ENCODE data around the gene MTAP.

DNA sequence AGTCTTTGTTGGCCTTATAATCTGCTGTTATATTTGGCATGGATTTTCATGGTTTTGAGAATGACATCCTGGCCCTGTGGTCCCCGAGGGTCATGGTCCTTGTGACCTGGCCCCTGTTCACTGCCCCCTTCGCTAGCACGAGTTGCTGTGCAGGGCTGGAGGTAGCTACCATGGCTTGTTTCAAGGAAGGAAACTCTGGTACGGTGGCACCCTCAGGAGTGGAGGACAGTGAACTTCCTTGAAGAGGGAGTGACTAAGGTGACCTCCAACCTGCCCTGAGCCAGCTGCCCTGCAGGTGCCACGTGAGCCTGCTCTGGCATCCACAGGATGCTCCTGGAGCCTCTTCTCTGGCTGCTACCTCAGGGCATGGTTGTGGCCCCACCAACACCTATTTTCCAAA is 62.1 kb downstream of the MTAP start:
- TF ChIP-seq, protein P1, sequence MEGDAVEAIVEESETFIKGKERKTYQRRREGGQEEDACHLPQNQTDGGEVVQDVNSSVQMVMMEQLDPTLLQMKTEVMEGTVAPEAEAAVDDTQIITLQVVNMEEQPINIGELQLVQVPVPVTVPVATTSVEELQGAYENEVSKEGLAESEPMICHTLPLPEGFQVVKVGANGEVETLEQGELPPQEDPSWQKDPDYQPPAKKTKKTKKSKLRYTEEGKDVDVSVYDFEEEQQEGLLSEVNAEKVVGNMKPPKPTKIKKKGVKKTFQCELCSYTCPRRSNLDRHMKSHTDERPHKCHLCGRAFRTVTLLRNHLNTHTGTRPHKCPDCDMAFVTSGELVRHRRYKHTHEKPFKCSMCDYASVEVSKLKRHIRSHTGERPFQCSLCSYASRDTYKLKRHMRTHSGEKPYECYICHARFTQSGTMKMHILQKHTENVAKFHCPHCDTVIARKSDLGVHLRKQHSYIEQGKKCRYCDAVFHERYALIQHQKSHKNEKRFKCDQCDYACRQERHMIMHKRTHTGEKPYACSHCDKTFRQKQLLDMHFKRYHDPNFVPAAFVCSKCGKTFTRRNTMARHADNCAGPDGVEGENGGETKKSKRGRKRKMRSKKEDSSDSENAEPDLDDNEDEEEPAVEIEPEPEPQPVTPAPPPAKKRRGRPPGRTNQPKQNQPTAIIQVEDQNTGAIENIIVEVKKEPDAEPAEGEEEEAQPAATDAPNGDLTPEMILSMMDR (IDR thresholded peaks at IDR 0.05) = no peak
- TF ChIP-seq MYBL2 (CRISPR knock-in tag; IDR thresholded peaks at IDR 0.05) (no peak), ESRRA (CRISPR knock-in tag; IDR thresholded peaks at IDR 0.05; ENCODE audit: borderline replicate concordance) (no peak), CBFB (CRISPR knock-in tag; IDR thresholded peaks at IDR 0.05; ENCODE audit: low read depth) (no peak), GABPB1 (CRISPR knock-in tag; IDR thresholded peaks at IDR 0.05) (no peak), SMAD3 (CRISPR knock-in tag; IDR thresholded peaks at IDR 0.05; ENCODE audit: borderline replicate concordance) (no peak)
- TF ChIP-seq, protein P2, sequence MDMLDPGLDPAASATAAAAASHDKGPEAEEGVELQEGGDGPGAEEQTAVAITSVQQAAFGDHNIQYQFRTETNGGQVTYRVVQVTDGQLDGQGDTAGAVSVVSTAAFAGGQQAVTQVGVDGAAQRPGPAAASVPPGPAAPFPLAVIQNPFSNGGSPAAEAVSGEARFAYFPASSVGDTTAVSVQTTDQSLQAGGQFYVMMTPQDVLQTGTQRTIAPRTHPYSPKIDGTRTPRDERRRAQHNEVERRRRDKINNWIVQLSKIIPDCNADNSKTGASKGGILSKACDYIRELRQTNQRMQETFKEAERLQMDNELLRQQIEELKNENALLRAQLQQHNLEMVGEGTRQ (CRISPR knock-in tag; IDR thresholded peaks at IDR 0.05) = no peak
